Muscle of back (tissue), 11 donors: ENCODE data around the gene POLR3E. TPM values are rescaled to one million over a fixed set of nuclear protein-coding genes. Genes with fewer than 3 reads are reported as not detected.
"Not testable (repeated sequence)": the region's sequence is repeated elsewhere in the genome, so short reads cannot be mapped to it uniquely, and the experiment has no call there.

Source experiments
- DNase-seq, 3 donors: peaks; one replicate each; pipeline versions ENCODE4 v3.0.0 to v3.0.0-alpha.2; 2013
- polyA plus RNA-seq, 10 donors: library from polyadenylated mRNA; unstranded; fragments of 120-200 nt; gene quantifications; one replicate each; pipeline ENCODE4 v1.2.1, GENCODE V29; 2013; ENCODE audit not compliant: insufficient read length in 10 of 10

Gene POLR3E
- polyA plus RNA-seq, 10 donors = 27.7 to 48.3 (median 39.2) TPM

GRCh38 chr16:22357635-22357971, 60.4 kb downstream of the POLR3E start:
- DNase-seq = no peak

- no peak for DNase-seq
Observed at GRCh38 chr16:22358000-22358399, 60.8 kb downstream of the POLR3E start.

GRCh38 chr16:22359679-22360078, 62.5 kb downstream of the POLR3E start:
- no peak for DNase-seq

GRCh38 chr16:22360963-22361659, 63.9 kb downstream of the POLR3E start:
- DNase-seq = no peak

- no peak for DNase-seq
Observed at GRCh38 chr16:22364241-22364640, 67.0 kb downstream of the POLR3E start.

GRCh38 chr16:22366371-22366770, 69.2 kb downstream of the POLR3E start:
- DNase-seq = no peak

- DNase-seq = no peak
Observed at GRCh38 chr16:22366889-22367288, 69.7 kb downstream of the POLR3E start.

GRCh38 chr16:22368200-22368826, 71.1 kb downstream of the POLR3E start:
- not testable (repeated sequence) for DNase-seq

GRCh38 chr16:22369221-22369811, 72.1 kb downstream of the POLR3E start:
- DNase-seq = peak; percentile 25 to 58 (median 27)

- peak in 2 of 3 donors; percentile 50 to 54 for DNase-seq
Observed at GRCh38 chr16:22370038-22370820, 73.0 kb downstream of the POLR3E start.

GRCh38 chr16:22372882-22373661, 75.9 kb downstream of the POLR3E start:
- no peak for DNase-seq

- DNase-seq = peak in 2 of 3 donors; percentile 55 to 83
Observed at GRCh38 chr16:22373662-22374310, 76.6 kb downstream of the POLR3E start.

GRCh38 chr16:22374311-22375116, 77.3 kb downstream of the POLR3E start, which contains the start of gene CDR2:
Gene CDR2 (minus strand): TSS chr16:22374619. CDS start chr16:22374309, 310 bp downstream.
- DNase-seq = peak; percentile 97 to 99 (median 98)

GRCh38 chr16:22375117-22375962, 78.1 kb downstream of the POLR3E start:
- DNase-seq = no peak

- no peak for DNase-seq
Observed at GRCh38 chr16:22375963-22376640, 78.9 kb downstream of the POLR3E start.

GRCh38 chr16:22379656-22380055, 82.4 kb downstream of the POLR3E start:
- no peak for DNase-seq

- peak in 1 of 3 donors; percentile 39 for DNase-seq
Observed at GRCh38 chr16:22380529-22380928, 83.3 kb downstream of the POLR3E start.

GRCh38 chr16:22381392-22381791, 84.2 kb downstream of the POLR3E start:
- DNase-seq = no peak
